Endodermal cell (in vitro differentiated cells): ENCODE results near the gene KLF7. TPM values are rescaled to one million over a fixed set of nuclear protein-coding genes. Genes with fewer than 3 reads are reported as not detected.
A peak's percentile ranks its signal among the peaks of the same experiment; 100 is the strongest.

ENCODE experiments used
- DNase-seq: peaks from one replicate; pipeline ENCODE4 v3.0.0-alpha.2; 2017
- H3K27ac ChIP-seq: 2 replicates; pipeline ENCODE4 v1.5.1; 2013; ENCODE audit warnings: mild to moderate bottlenecking, low read depth, low read length, moderate library complexity
- H3K27me3 ChIP-seq: 2 replicates; pipeline ENCODE4 v1.6.1; 2013; ENCODE audit warnings: mild to moderate bottlenecking, low read length, moderate library complexity; ENCODE audit not compliant: insufficient read depth, control insufficient read depth, poor library complexity, severe bottlenecking
- H3K36me3 ChIP-seq: 2 replicates; pipeline ENCODE4 v1.7.0; 2013; ENCODE audit warnings: mild to moderate bottlenecking, low read length, moderate library complexity; ENCODE audit not compliant: control insufficient read depth, insufficient read depth
- H3K4me1 ChIP-seq: one replicate; pipeline ENCODE4 v1.7.0; 2013; ENCODE audit warnings: low read length; ENCODE audit not compliant: control insufficient read depth, insufficient read depth
- H3K4me3 ChIP-seq: 2 replicates; pipeline ENCODE4 v1.5.1; 2013; ENCODE audit warnings: mild to moderate bottlenecking, low read length, moderate library complexity
- H3K9ac ChIP-seq: 2 replicates; pipeline ENCODE4 v1.6.1; 2013; ENCODE audit warnings: mild to moderate bottlenecking, low read length, moderate library complexity; ENCODE audit not compliant: poor library complexity, severe bottlenecking; ENCODE audit errors: extremely low read depth
- H3K9me3 ChIP-seq: 2 replicates; pipeline ENCODE4 v1.6.1; 2013; ENCODE audit warnings: mild to moderate bottlenecking, low read length, moderate library complexity; ENCODE audit not compliant: control insufficient read depth
- H3K27ac Mint-ChIP-seq: 2 replicates; pipeline ENCODE4 v1.8.0; 2020; ENCODE audit warnings: mixed read lengths
- H3K27me3 Mint-ChIP-seq: 2 replicates; pipeline ENCODE4 v1.8.0; 2021; ENCODE audit warnings: mild to moderate bottlenecking, mixed read lengths; ENCODE audit not compliant: insufficient read depth
- H3K36me3 Mint-ChIP-seq: 2 replicates; pipeline ENCODE4 v1.8.0; 2020; ENCODE audit warnings: low read depth, mixed read lengths
- H3K4me1 Mint-ChIP-seq: 2 replicates; pipeline ENCODE4 v1.8.0; 2020; ENCODE audit warnings: mixed read lengths
- H3K4me3 Mint-ChIP-seq: 2 replicates; pipeline ENCODE4 v1.8.0; 2020; ENCODE audit warnings: mild to moderate bottlenecking, moderate library complexity, mixed read lengths
- H3K9me3 Mint-ChIP-seq: 2 replicates; pipeline ENCODE4 v1.8.0; 2020; ENCODE audit warnings: mild to moderate bottlenecking, mixed read lengths
- CTCF ChIP-seq: fragments of 200-600 bp; sonication (generic); conservative IDR thresholded peaks from 2 replicates; pipeline ENCODE4 v1.5.0; 2021; ENCODE audit warnings: antibody characterized with exemption, mild to moderate bottlenecking
- WGBS, 2 experiments: methylation state at CpG; one replicate each; pipeline versions ENCODE4 v1.1.5 to v1.1.7; 2013; ENCODE audit warnings: missing lambda C conversion rate in 2 of 2, mixed read lengths in 1 of 2; ENCODE audit not compliant: insufficient coverage in 1 of 2, insufficient read length in 1 of 2; 5-methylcytosine and 5-hydroxymethylcytosine counted together
- total RNA-seq, 2 donors: library from RNA; stranded (reverse); fragmentation: NEBNext Ultra II Directional in 1 of 2; extraction: Animal tissue kit (Norgen Biotek cat#: 25700) in 1 of 2; gene quantifications; 2 replicates in 1 of 2; 3 replicates in 1 of 2; pipeline ENCODE4 v1.2.1, GENCODE V29; 2021

Gene KLF7
- total RNA-seq, 2 donors from 2014 or later = 27.4 to 27.8 TPM

GRCh38 chr2:207092818-207093217 lies 72.9 kb downstream of the KLF7 start:
- TF ChIP-seq CTCF = no peak
- Histone ChIP-seq H3K9me3 (no peaks in the 10 kb centered on the region), H3K4me1 (peaks cover 18% of the 10 kb centered on the region), H3K27ac (no peak overlapping the region), H3K4me3 (no peak overlapping the region), H3K9ac (no peak overlapping the region), H3K27me3 (no peaks in the 10 kb centered on the region), H3K36me3 (peaks cover 39% of the 10 kb centered on the region)
- no peaks in the 10 kb centered on the region for H3K9me3 Mint-ChIP-seq
- no peak for DNase-seq
- H3K4me1 Mint-ChIP-seq = peaks cover 68% of the 10 kb centered on the region
- no peaks in the 10 kb centered on the region for H3K27me3 Mint-ChIP-seq
- H3K27ac Mint-ChIP-seq = peak overlapping the region; percentile 45
- peaks cover 6% of the 10 kb centered on the region for H3K36me3 Mint-ChIP-seq
- H3K4me3 Mint-ChIP-seq = no peak overlapping the region

- Histone ChIP-seq H3K4me1 (peaks cover 20% of the 10 kb centered on the region), H3K27me3 (no peaks in the 10 kb centered on the region), H3K9me3 (no peaks in the 10 kb centered on the region), H3K9ac (no peak overlapping the region), H3K4me3 (no peak overlapping the region), H3K27ac (no peak overlapping the region), H3K36me3 (peaks cover 32% of the 10 kb centered on the region)
- Mint-ChIP-seq H3K27me3 (no peaks in the 10 kb centered on the region), H3K36me3 (peaks cover 5% of the 10 kb centered on the region), H3K4me3 (no peak overlapping the region), H3K9me3 (no peaks in the 10 kb centered on the region), H3K4me1 (peaks cover 75% of the 10 kb centered on the region), H3K27ac (peak overlapping the region; percentile 20)
- 91 to 100% methylated on average over 1 to 2 of the region's 2 CpGs for WGBS, 2 experiments
- no peak for TF ChIP-seq CTCF
- no peak for DNase-seq
Measured at GRCh38 chr2:207091928-207092327, 73.8 kb downstream of the KLF7 start.

- Mint-ChIP-seq H3K27me3 (no peaks in the 10 kb centered on the region), H3K36me3 (peaks cover 11% of the 10 kb centered on the region), H3K4me3 (no peak overlapping the region), H3K27ac (peak overlapping the region; percentile 44), H3K4me1 (peaks cover 82% of the 10 kb centered on the region), H3K9me3 (no peaks in the 10 kb centered on the region)
- 83 to 91% methylated on average over 1 to 2 of the region's 2 CpGs for WGBS, 2 experiments
- H3K27me3 ChIP-seq = no peaks in the 10 kb centered on the region
- H3K9me3 ChIP-seq = no peaks in the 10 kb centered on the region
- H3K36me3 ChIP-seq = peaks cover 37% of the 10 kb centered on the region
- H3K27ac ChIP-seq = no peak overlapping the region
- no peak overlapping the region for H3K4me3 ChIP-seq
- TF ChIP-seq CTCF = no peak
- H3K4me1 ChIP-seq = peaks cover 20% of the 10 kb centered on the region
- DNase-seq = no peak
- H3K9ac ChIP-seq = no peak overlapping the region
Measured at GRCh38 chr2:207091176-207091575, 74.6 kb downstream of the KLF7 start.
